ENCODE results near the gene DHX58. TPM values are rescaled to one million over a fixed set of nuclear protein-coding genes. Genes with fewer than 3 reads are reported as not detected.

Gene DHX58
- total and polyA plus RNA-seq, 2 of the 4 experiments (the other 2 are of a cell fraction), result 1.1 to 2.8 TPM

- H3K4me1 ChIP-seq (ENCODE audit: control insufficient read depth, insufficient read depth, low read length), result 0 out of 2 replicates have a peak, but pooled peaks cover 2% of the 10 kb centered on the region
- H3K4me2 ChIP-seq (ENCODE audit: low read depth, low read length), result no peak overlapping the region
- ATAC-seq (ENCODE audit: low read depth) (no peak), DNase-seq (no peak)
- no peak for TF ChIP-seq CHD1 (IDR thresholded peaks at IDR 0.05; ENCODE audit: low read depth, low read length)
- TF ChIP-seq CEBPB (IDR thresholded peaks at IDR 0.05; ENCODE audit: low read depth, low read length), result no peak
- no peak for TF ChIP-seq FOS (IDR thresholded peaks at IDR 0.05; ENCODE audit: low read depth, low read length)
- no peak for TF ChIP-seq RAD21 (IDR thresholded peaks at IDR 0.05; ENCODE audit: low read length)
- no peak for TF ChIP-seq RCOR1 (IDR thresholded peaks at IDR 0.05; ENCODE audit: insufficient replicate concordance, low read length)
- no peak for TF ChIP-seq POLR2A (IDR thresholded peaks at IDR 0.05; ENCODE audit: low read depth, low read length)
- TF ChIP-seq ELK1 (IDR thresholded peaks at IDR 0.05; ENCODE audit: borderline replicate concordance, low read depth, low read length), result no peak
- no peak for TF ChIP-seq RFX5 (IDR thresholded peaks at IDR 0.05; ENCODE audit: low read depth, low read length)
- H3K9me1 ChIP-seq (ENCODE audit: insufficient read depth, low read length), result peaks cover 4% of the 10 kb centered on the region; the same call in 1 of the 2 replicates
- H2BK120ac ChIP-seq (ENCODE audit: low read depth, low read length), result no peak overlapping the region
- peaks cover 8% of the 10 kb centered on the region for H3K27me3 ChIP-seq (ENCODE audit: control insufficient read depth, insufficient read depth, low read length)
- H3K36me3 ChIP-seq (ENCODE audit: control insufficient read depth, insufficient read depth, low read length), result no peaks in the 10 kb centered on the region
- H3K9ac ChIP-seq (ENCODE audit: low read depth, low read length), result no peak overlapping the region
- no peak overlapping the region for H3K4me3 ChIP-seq (ENCODE audit: insufficient read depth, low read depth, low read length)
- no CpG with 5 or more reads among the region's 2 CpGs for WGBS, 2 experiments (ENCODE audit: extremely low coverage in 2 of 2, insufficient read length in 1 of 2)
- no peaks in the 10 kb centered on the region for H3K9me3 ChIP-seq (ENCODE audit: control insufficient read depth, insufficient read depth, low read length)
- H4K8ac ChIP-seq (ENCODE audit: low read depth in 2 of 2, low read length in 2 of 2), result no peak overlapping the region
- no peak overlapping the region for H2BK20ac ChIP-seq (ENCODE audit: low read depth, low read length)
- H2BK15ac ChIP-seq (ENCODE audit: low read depth, low read length), result no peak overlapping the region
- H4K20me1 ChIP-seq (ENCODE audit: insufficient read depth, low read length), result no peaks in the 10 kb centered on the region
- no peaks in the 10 kb centered on the region for H3K79me1 ChIP-seq (ENCODE audit: low read depth in 1 of 2, low read length in 2 of 2)
- ChIA-PET POLR2A (ENCODE audit: unreplicated experiment) (interaction anchor here (0.5 kb wide), 1 partner anchor 316 kb away, joined by 5 read pairs; no protein-coding TSS in a partner anchor), CTCF (no interaction called here)
- no peak overlapping the region for H3K56ac ChIP-seq (ENCODE audit: extremely low read depth, insufficient read depth, low read length)
- H3K4ac ChIP-seq (ENCODE audit: low read depth, low read length), result no peak overlapping the region
- no peak overlapping the region for H3K18ac ChIP-seq (ENCODE audit: low read depth, low read length)
- intact Hi-C loops (cut with micrococcal nuclease), result no loop called here
- no TSS peak for BruUV-seq (replicated peaks)
- H3K14ac ChIP-seq (replicated peaks; ENCODE audit: low read depth, low read length), result no peak overlapping the region
- H4K91ac ChIP-seq (ENCODE audit: insufficient read depth, low read depth, low read length), result no peak overlapping the region
- H2BK5ac ChIP-seq (ENCODE audit: low read depth, low read length, poor library complexity, severe bottlenecking), result no peak overlapping the region
- dilution Hi-C loops (cut with HindIII; ENCODE audit: low sequenced_read_pairs, unreplicated experiment), result no loop called here
- H2AK9ac ChIP-seq (replicated peaks; ENCODE audit: low read depth, low read length, poor library complexity), result no peak overlapping the region
- no peak overlapping the region for H2AK5ac ChIP-seq (ENCODE audit: low read depth, low read length)
- in situ Hi-C loops (cut with MboI; ENCODE audit: low sequenced_read_pairs), result no loop called here
- no peak overlapping the region for H2AFZ ChIP-seq (replicated peaks; ENCODE audit: low read length, poor library complexity)
- no peak overlapping the region for H4K5ac ChIP-seq (ENCODE audit: low read depth, low read length)
- no peak overlapping the region for H3K23ac ChIP-seq (ENCODE audit: low read depth, low read length)
- H3K27ac ChIP-seq (ENCODE audit: insufficient read depth, low read length), result no peak overlapping the region
Measured at GRCh38 chr17:42106009-42106408, 6.5 kb downstream of the DHX58 start.
